CD14-positive monocyte (primary cell): ENCODE results near the gene MYOD1. TPM values are rescaled to one million over a fixed set of nuclear protein-coding genes. Genes with fewer than 3 reads are reported as not detected.

Source experiments
- DNase-seq, 3 donors: peaks; one replicate each; pipeline ENCODE4 v3.0.0-alpha.2; 2011 to 2022
- H2AFZ ChIP-seq: 2 replicates; pipeline ENCODE4 v1.6.0; 2012; ENCODE audit warnings: mild to moderate bottlenecking, low read depth, low read length, inconsistent platforms; ENCODE audit not compliant: insufficient read depth, poor library complexity, severe bottlenecking
- H3K27ac ChIP-seq, 2 donors: 1 replicate in 1 of 2; 2 replicates in 1 of 2; pipeline ENCODE4 v1.5.1; 2012 to 2013; ENCODE audit warnings: low read length in 2 of 2, control low read depth in 1 of 2, inconsistent platforms in 1 of 2, low read depth in 1 of 2, mild to moderate bottlenecking in 1 of 2
- H3K27me3 ChIP-seq, 2 donors: one replicate each; pipeline versions ENCODE4 v1.6.0 to v1.6.1; 2011 to 2013; ENCODE audit warnings: low read length in 2 of 2; ENCODE audit not compliant: control insufficient read depth in 2 of 2, insufficient read depth in 2 of 2
- H3K36me3 ChIP-seq, 2 donors: replicated peaks in 1 of 2; 1 replicate in 1 of 2; 2 replicates in 1 of 2; pipeline versions ENCODE4 v1.5.1 to v1.6.1; 2012 to 2013; ENCODE audit warnings: low read length in 2 of 2, control low read depth in 1 of 2, inconsistent platforms in 1 of 2, mild to moderate bottlenecking in 1 of 2; ENCODE audit not compliant: insufficient read depth in 2 of 2, control insufficient read depth in 1 of 2
- H3K4me1 ChIP-seq, 2 donors: 1 replicate in 1 of 2; 2 replicates in 1 of 2; pipeline versions ENCODE4 v1.5.1 to v1.6.1; 2012 to 2013; ENCODE audit warnings: low read length in 2 of 2, control low read depth in 1 of 2, inconsistent platforms in 1 of 2, mild to moderate bottlenecking in 1 of 2, moderate library complexity in 1 of 2; ENCODE audit not compliant: insufficient read depth in 2 of 2, control insufficient read depth in 1 of 2
- H3K4me2 ChIP-seq: replicated peaks from 2 replicates; pipeline ENCODE3; 2012; ENCODE audit warnings: low read length, moderate library complexity, mild to moderate bottlenecking; ENCODE audit not compliant: poor library complexity, severe bottlenecking; ENCODE audit errors: extremely low read depth
- H3K4me3 ChIP-seq, 3 experiments: fragments of 200-600 bp in 1 of 3; sonication (generic) in 1 of 3; replicated peaks in 1 of 3; 1 replicate in 2 of 3; 2 replicates in 1 of 3; pipeline ENCODE4 v1.5.1; 2011 to 2013; ENCODE audit warnings: low read length in 3 of 3, mild to moderate bottlenecking in 3 of 3, control low read depth in 2 of 3, low read depth in 2 of 3, inconsistent platforms in 1 of 3, moderate library complexity in 1 of 3
- H3K79me2 ChIP-seq: 2 replicates; pipeline ENCODE4 v1.6.0; 2012; ENCODE audit warnings: mild to moderate bottlenecking, control low read depth, inconsistent platforms, low read length, moderate library complexity; ENCODE audit not compliant: insufficient read depth
- H3K9ac ChIP-seq: 2 replicates; pipeline ENCODE4 v1.6.0; 2017; ENCODE audit warnings: low read length, mild to moderate bottlenecking; ENCODE audit not compliant: insufficient read depth, poor library complexity, severe bottlenecking
- H3K9me3 ChIP-seq, 2 donors: replicated peaks in 1 of 2; 1 replicate in 1 of 2; 2 replicates in 1 of 2; pipeline versions ENCODE4 v1.5.1 to v1.6.1; 2012 to 2013; ENCODE audit warnings: low read length in 2 of 2, control low read depth in 1 of 2; ENCODE audit not compliant: control insufficient read depth in 1 of 2, insufficient read depth in 1 of 2
- H4K20me1 ChIP-seq: 2 replicates; pipeline ENCODE4 v1.6.0; 2012; ENCODE audit warnings: mild to moderate bottlenecking, low read length, control low read depth, moderate library complexity; ENCODE audit not compliant: insufficient read depth
- H3K27ac Mint-ChIP-seq, 7 donors: one replicate each; pipeline ENCODE4 v1.8.0; 2020; ENCODE audit warnings: mild to moderate bottlenecking in 7 of 7, mixed read lengths in 7 of 7, moderate library complexity in 6 of 7, inconsistent platforms in 2 of 7
- H3K27me3 Mint-ChIP-seq, 3 donors: one replicate each; pipeline ENCODE4 v1.8.0; 2021 to 2022; ENCODE audit warnings: low read depth in 3 of 3, mild to moderate bottlenecking in 3 of 3, mixed read lengths in 3 of 3, moderate library complexity in 3 of 3, inconsistent platforms in 1 of 3
- H3K36me3 Mint-ChIP-seq, 2 donors: one replicate each; pipeline ENCODE4 v1.8.0; 2020; ENCODE audit warnings: mixed read lengths in 2 of 2, inconsistent platforms in 1 of 2, mild to moderate bottlenecking in 1 of 2
- H3K4me1 Mint-ChIP-seq: one replicate; pipeline ENCODE4 v1.8.0; 2020; ENCODE audit warnings: mild to moderate bottlenecking, mixed read lengths
- H3K4me3 Mint-ChIP-seq, 2 donors: one replicate each; pipeline ENCODE4 v1.8.0; 2020; ENCODE audit warnings: mild to moderate bottlenecking in 2 of 2, mixed read lengths in 2 of 2, moderate library complexity in 1 of 2
- H3K9me3 Mint-ChIP-seq, 7 donors: one replicate each; pipeline ENCODE4 v1.8.0; 2020 to 2022; ENCODE audit warnings: mixed read lengths in 7 of 7, mild to moderate bottlenecking in 6 of 7, moderate library complexity in 6 of 7, inconsistent platforms in 2 of 7
- WGBS: methylation state at CpG from one replicate; pipeline ENCODE4 v1.1.5; 2013; ENCODE audit warnings: missing lambda C conversion rate; ENCODE audit not compliant: insufficient coverage; 5-methylcytosine and 5-hydroxymethylcytosine counted together
- intact Hi-C, 2 donors: fragments of 100-400 bp; cut with micrococcal nuclease; formaldehyde crosslinking; loops; one replicate each; pipeline versions ENCODE4 v1.15.0 to v1.15.1; 2023
- polyA plus RNA-seq, 3 donors: library from polyadenylated mRNA; depleted of rRNA in 1 of 3; unstranded in 2 of 3; stranded (reverse) in 1 of 3; fragments of 300-500 nt in 2 of 3; fragments of >200 nt in 1 of 3; fragmentation: Illumina TruSeq in 2 of 3; gene quantifications; 1 replicate in 2 of 3; 2 replicates in 1 of 3; pipeline ENCODE4 v1.2.3, GENCODE V29; 2012 to 2021
- TF ChIP-seq, protein P1 (sequence below): fragments of 200-600 bp; IDR thresholded peaks from one replicate; pipeline ENCODE4 v1.8.0; 2022; ENCODE audit warnings: antibody characterized with exemption, mild to moderate bottlenecking

MYOD1 gene
- polyA plus RNA-seq, 3 donors: not detected

DNA sequence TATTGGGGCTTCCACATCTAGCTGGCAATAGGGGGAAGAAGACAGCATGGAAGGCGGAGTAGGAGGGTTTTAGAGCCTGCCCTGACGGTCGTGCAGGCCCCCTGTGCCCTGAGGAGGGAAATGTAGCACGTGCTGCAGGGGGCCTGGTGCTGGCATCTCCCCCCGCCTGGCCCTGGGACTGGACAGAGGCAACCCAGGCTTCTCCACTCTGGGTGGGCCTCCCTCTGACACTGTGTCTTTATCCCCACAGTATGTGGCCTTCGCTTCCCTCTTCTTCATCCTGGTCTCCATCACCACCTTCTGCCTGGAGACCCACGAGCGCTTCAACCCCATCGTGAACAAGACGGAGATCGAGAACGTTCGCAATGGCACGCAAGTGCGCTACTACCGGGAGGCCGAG, 52.0 kb downstream of the MYOD1 start:
- intact Hi-C loops: no loop called here
- Histone ChIP-seq H3K9me3 (no peaks in the 10 kb centered on the region), H3K9ac (no peak overlapping the region), H3K4me1 (no peaks in the 10 kb centered on the region), H3K79me2 (no peaks in the 10 kb centered on the region), H3K27me3 (no peaks in the 10 kb centered on the region), H4K20me1 (no peaks in the 10 kb centered on the region), H3K4me2 (no peak overlapping the region), H3K27ac (no peak overlapping the region), H3K36me3 (no peaks in the 10 kb centered on the region), H3K4me3 (no peak overlapping the region), H2AFZ (no peak overlapping the region)
- H3K9me3 Mint-ChIP-seq: peaks cover 0 to 2% (median 0%) of the 10 kb centered on the region in 7 donors
- 93% methylated on average over 16 of the region's 17 CpGs for WGBS
- DNase-seq: no peak
- H3K4me3 Mint-ChIP-seq: no peak overlapping the region
- peaks cover 0 to 8% (median 1%) of the 10 kb centered on the region in 3 donors for H3K27me3 Mint-ChIP-seq
- H3K27ac Mint-ChIP-seq: no peak overlapping the region
- H3K36me3 Mint-ChIP-seq: no peaks in the 10 kb centered on the region
- TF ChIP-seq, protein P1, sequence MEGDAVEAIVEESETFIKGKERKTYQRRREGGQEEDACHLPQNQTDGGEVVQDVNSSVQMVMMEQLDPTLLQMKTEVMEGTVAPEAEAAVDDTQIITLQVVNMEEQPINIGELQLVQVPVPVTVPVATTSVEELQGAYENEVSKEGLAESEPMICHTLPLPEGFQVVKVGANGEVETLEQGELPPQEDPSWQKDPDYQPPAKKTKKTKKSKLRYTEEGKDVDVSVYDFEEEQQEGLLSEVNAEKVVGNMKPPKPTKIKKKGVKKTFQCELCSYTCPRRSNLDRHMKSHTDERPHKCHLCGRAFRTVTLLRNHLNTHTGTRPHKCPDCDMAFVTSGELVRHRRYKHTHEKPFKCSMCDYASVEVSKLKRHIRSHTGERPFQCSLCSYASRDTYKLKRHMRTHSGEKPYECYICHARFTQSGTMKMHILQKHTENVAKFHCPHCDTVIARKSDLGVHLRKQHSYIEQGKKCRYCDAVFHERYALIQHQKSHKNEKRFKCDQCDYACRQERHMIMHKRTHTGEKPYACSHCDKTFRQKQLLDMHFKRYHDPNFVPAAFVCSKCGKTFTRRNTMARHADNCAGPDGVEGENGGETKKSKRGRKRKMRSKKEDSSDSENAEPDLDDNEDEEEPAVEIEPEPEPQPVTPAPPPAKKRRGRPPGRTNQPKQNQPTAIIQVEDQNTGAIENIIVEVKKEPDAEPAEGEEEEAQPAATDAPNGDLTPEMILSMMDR: no peak
- H3K4me1 Mint-ChIP-seq: no peaks in the 10 kb centered on the region

Other genes starting within 250 kb of the MYOD1 start
- not detected for gene ABCC8, start 242.7 kb upstream of the MYOD1 start, polyA plus RNA-seq
- gene USH1C, start 175.2 kb upstream of the MYOD1 start, polyA plus RNA-seq: not detected
- gene OTOG, start 172.3 kb upstream of the MYOD1 start, polyA plus RNA-seq: not detected
- gene KCNC1, start 15.2 kb downstream of the MYOD1 start, polyA plus RNA-seq: not detected